Thyroid gland (tissue), 4 donors: ENCODE results near the gene DOCK9.

Source experiments
- CTCF ChIP-seq, 6 experiments: fragments of 200-600 bp in 3 of 6; fragments of 450-650 bp in 3 of 6; sonication (generic) in 3 of 6; IDR thresholded peaks; one replicate each; pipeline ENCODE4 v1.5.1; 2016 to 2019; ENCODE audit warnings: antibody characterized with exemption in 6 of 6, mild to moderate bottlenecking in 2 of 6, inconsistent platforms in 1 of 6, moderate library complexity in 1 of 6
- POLR2A ChIP-seq, 2 donors: fragments of 450-650 bp; IDR thresholded peaks; one replicate each; pipeline ENCODE4 v1.6.1; 2017; ENCODE audit warnings: antibody characterized with exemption in 2 of 2, mild to moderate bottlenecking in 2 of 2, moderate library complexity in 1 of 2

DNA sequence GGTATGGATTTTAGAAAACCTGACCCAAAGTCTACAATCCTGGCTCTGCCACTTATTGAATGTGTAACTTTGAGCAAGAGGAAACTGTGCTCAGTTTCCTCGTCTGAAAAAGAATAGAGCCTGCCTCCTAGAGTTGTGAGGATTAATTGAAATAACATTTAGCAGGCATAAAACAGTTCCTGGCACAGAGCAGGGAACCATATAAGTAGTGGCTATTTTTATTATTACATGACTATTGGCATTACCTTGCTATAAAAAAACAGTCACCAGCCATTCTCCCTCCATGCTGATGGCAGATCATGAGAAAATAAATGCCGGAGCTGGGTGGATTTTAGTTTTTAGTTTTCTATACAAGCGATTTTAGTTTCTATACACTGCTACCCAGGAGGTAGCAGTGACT lies 5.8 kb downstream of the DOCK9 start:
- no peak for TF ChIP-seq CTCF (IDR thresholded peaks at IDR 0.05)
- no peak for TF ChIP-seq POLR2A (IDR thresholded peaks at IDR 0.05)
